GM13976 (cell line): ENCODE results near the gene LRRC9.
"Not testable (repeated sequence)": the region's sequence is repeated elsewhere in the genome, so short reads cannot be mapped to it uniquely, and the experiment has no call there.

ENCODE experiments used
- DNase-seq: peaks from one replicate; pipeline ENCODE4 v3.0.0; 2012; ENCODE audit warnings: low spot score
- CTCF ChIP-seq: IDR thresholded peaks from 2 replicates; pipeline ENCODE4 v1.5.1; 2012; ENCODE audit warnings: borderline replicate concordance, mild to moderate bottlenecking; ENCODE audit not compliant: insufficient read depth; ENCODE audit errors: extremely low read depth, missing control alignments, control extremely low read depth
- in situ Hi-C: fragments of 300-500 bp; cut with MboI; formaldehyde crosslinking; loops from one replicate; pipeline ENCODE4 v1.12.0; 2022; ENCODE audit warnings: low sequenced_read_pairs, mixed read lengths, inconsistent platforms; ENCODE audit not compliant: unreplicated experiment

LRRC9 gene

DNA sequence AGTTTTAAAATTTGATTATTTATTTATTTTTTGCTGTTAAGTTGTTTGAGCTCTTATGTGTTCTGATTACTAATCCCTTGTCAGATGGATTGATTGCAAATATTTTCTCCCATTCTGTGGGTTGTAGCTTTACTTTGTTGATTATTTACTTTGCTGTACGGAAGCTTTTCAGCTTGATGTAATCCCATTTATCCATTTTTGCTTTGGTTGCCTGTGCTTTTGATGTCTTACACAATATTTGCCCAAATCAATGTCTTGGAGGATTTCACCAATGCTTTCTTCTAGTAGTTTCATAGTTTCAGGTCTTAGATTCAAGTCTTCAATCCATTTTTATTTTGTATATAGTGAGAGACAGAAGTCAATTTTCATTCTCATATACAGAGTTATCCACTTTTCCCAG, 115.2 kb downstream of the LRRC9 start:
- no peak for TF ChIP-seq CTCF
- in situ Hi-C loops = no loop called here
- no peak for DNase-seq

DNA sequence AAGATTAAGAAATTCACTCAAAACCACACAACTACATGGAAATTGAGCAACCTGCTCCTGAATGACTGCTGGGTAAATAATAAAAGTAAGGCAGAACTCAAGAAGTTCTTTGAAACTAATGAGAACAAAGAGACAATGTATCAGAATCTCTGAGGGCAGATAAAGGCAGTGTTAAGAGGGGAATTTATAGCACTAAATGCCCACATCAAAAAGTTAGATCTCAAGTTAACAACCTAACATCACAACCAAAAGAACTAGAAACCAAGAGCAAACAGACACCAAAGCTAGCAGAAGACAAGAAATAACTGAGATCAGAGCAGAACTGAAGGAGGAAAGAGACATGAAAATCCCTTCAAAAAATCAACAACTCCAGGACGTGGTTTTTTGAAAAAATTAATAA, 128.0 kb downstream of the LRRC9 start:
- in situ Hi-C loops, DNase-seq: not testable (repeated sequence)

DNA sequence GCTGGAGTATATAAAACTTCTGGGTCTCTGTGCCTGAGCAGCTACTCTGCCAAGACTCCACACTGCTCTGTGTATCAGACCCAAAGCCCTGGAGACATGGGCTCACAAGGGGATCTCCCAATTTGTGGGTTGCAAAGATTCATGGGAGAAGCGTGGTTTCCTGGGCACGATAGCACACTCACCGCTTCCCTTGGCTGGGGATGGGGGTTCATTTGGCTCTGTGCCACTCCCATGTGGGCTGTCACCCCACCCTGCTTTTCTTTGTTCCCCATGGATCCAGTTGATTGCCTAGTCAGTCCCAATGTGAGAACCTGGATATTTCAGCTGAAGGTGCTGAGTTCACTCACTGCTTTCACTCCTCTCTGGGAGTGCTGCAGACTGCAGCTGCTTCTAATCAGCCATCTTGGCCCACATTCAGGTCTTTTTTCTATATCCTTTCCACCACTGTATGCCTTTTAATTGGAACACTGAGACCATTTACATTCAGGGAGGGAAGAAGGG, 131.8 kb downstream of the LRRC9 start:
- TF ChIP-seq CTCF = no peak
- no peak for DNase-seq
- in situ Hi-C loops = loop anchor here (25.0 kb wide), 2 partner anchors 286 to 511 kb away; no protein-coding TSS in a partner anchor

DNA sequence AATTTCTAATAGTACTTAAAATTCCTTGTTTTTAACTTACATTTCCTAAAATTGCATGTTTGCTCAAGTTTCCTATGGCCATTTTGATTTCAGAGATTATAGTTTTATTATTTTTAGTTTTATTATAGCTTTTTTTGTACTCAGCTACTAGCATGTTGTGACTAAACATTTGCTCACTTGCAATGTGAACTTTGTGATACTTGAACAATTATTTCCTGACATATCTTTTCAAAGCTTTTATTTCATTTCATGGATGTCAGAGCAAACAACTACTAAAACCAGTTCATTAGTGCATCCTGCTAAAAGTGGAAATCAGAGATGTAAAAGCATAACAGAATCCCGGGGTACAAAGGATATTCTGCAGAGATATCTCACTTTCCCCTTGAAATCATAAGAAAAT, 138.1 kb downstream of the LRRC9 start:
- in situ Hi-C loops = loop anchor here (25.0 kb wide), 2 partner anchors 279 to 504 kb away; no protein-coding TSS in a partner anchor
- no peak for DNase-seq
- TF ChIP-seq CTCF = no peak

GRCh38 chr14:60061371-60061770, 141.4 kb downstream of the LRRC9 start:
- in situ Hi-C loops = loop anchor here (10.0 to 25.0 kb wide), 3 partner anchors 123 to 501 kb away; no protein-coding TSS in a partner anchor
- no peak for TF ChIP-seq CTCF

GRCh38 chr14:60064491-60065072, 144.6 kb downstream of the LRRC9 start:
- DNase-seq = peak; percentile 53
- in situ Hi-C loops = loop anchor here (10.0 to 25.0 kb wide), 3 partner anchors 120 to 498 kb away; no protein-coding TSS in a partner anchor

More at GRCh38 chr14:60061371-60061770, 141.4 kb downstream of the LRRC9 start:
- no peak for DNase-seq

More at GRCh38 chr14:60064491-60065072, 144.6 kb downstream of the LRRC9 start:
- TF ChIP-seq CTCF = peak; percentile 23
